KMS-11 (cell line): Measurements from ENCODE around the gene TSPAN3.

Experiments
- H2AFZ ChIP-seq: fragments of 200-600 bp; sonication (generic); 2 replicates; pipeline ENCODE4 v1.6.1; 2016; ENCODE audit warnings: antibody characterized with exemption, mixed run types, low read depth
- H3K27ac ChIP-seq: fragments of 200-600 bp; sonication (generic); 2 replicates; pipeline ENCODE4 v1.6.1; 2016; ENCODE audit warnings: mild to moderate bottlenecking, mixed run types
- H3K27me3 ChIP-seq: fragments of 200-600 bp; sonication (generic); 2 replicates; pipeline ENCODE4 v1.6.1; 2017; ENCODE audit warnings: mild to moderate bottlenecking, low read depth, mixed run types, moderate library complexity; ENCODE audit not compliant: insufficient read depth
- H3K36me3 ChIP-seq: fragments of 200-600 bp; sonication (generic); 2 replicates; pipeline ENCODE4 v1.6.1; 2017; ENCODE audit warnings: mild to moderate bottlenecking, mixed run types; ENCODE audit not compliant: insufficient read depth
- H3K4me1 ChIP-seq: fragments of 200-600 bp; sonication (generic); 2 replicates; pipeline ENCODE4 v1.6.1; 2016; ENCODE audit warnings: mild to moderate bottlenecking, low read depth, mixed run types; ENCODE audit not compliant: poor library complexity, severe bottlenecking
- H3K4me2 ChIP-seq: fragments of 200-600 bp; sonication (generic); 2 replicates; pipeline ENCODE4 v1.7.0; 2016; ENCODE audit warnings: mild to moderate bottlenecking, mixed run types
- H3K4me3 ChIP-seq: fragments of 200-600 bp; sonication (generic); IDR thresholded peaks from 2 replicates; pipeline ENCODE4 v1.6.1; 2017; ENCODE audit warnings: low read depth, low read length, mixed read lengths; ENCODE audit not compliant: insufficient read depth
- H3K79me2 ChIP-seq: fragments of 200-600 bp; sonication (generic); 2 replicates; pipeline ENCODE4 v1.6.1; 2016; ENCODE audit warnings: low read depth, mixed run types; ENCODE audit not compliant: insufficient read depth
- H3K9ac ChIP-seq: fragments of 200-600 bp; sonication (generic); 2 replicates; pipeline ENCODE4 v1.6.1; 2016; ENCODE audit warnings: mild to moderate bottlenecking, mixed run types
- H4K20me1 ChIP-seq: fragments of 200-600 bp; sonication (generic); 2 replicates; pipeline ENCODE4 v1.6.1; 2016; ENCODE audit warnings: mild to moderate bottlenecking, mixed run types; ENCODE audit not compliant: insufficient read depth
- CTCF ChIP-seq: fragments of 200-600 bp; sonication (generic); conservative IDR thresholded peaks from 2 replicates; pipeline ENCODE4 v1.6.1; 2017; ENCODE audit warnings: low read depth, mild to moderate bottlenecking, antibody characterized with exemption, low read length, moderate library complexity, mixed read lengths

Gene TSPAN3

GRCh38 chr15:77107068-77107467 lies 36.2 kb upstream of the TSPAN3 start:
- Histone ChIP-seq H3K4me1 (no peaks in the 10 kb centered on the region), H3K9ac (no peak overlapping the region), H3K4me2 (no peak overlapping the region), H3K4me3 (no peak overlapping the region), H4K20me1 (no peaks in the 10 kb centered on the region), H3K79me2 (no peaks in the 10 kb centered on the region), H2AFZ (no peak overlapping the region), H3K27ac (no peak overlapping the region), H3K27me3 (no peaks in the 10 kb centered on the region), H3K36me3 (no peaks in the 10 kb centered on the region)
- no peak for TF ChIP-seq CTCF

GRCh38 chr15:77104155-77104554 lies 33.2 kb upstream of the TSPAN3 start:
- Histone ChIP-seq H3K4me1 (no peaks in the 10 kb centered on the region), H3K27me3 (no peaks in the 10 kb centered on the region), H3K9ac (no peak overlapping the region), H3K27ac (no peak overlapping the region), H2AFZ (no peak overlapping the region), H3K4me2 (no peak overlapping the region), H3K4me3 (no peak overlapping the region), H4K20me1 (no peaks in the 10 kb centered on the region), H3K79me2 (no peaks in the 10 kb centered on the region), H3K36me3 (no peaks in the 10 kb centered on the region)
- TF ChIP-seq CTCF, result no peak

GRCh38 chr15:77099741-77100463 lies 29.0 kb upstream of the TSPAN3 start:
- Histone ChIP-seq H3K27me3 (no peaks in the 10 kb centered on the region), H3K9ac (no peak overlapping the region), H3K4me2 (no peak overlapping the region), H2AFZ (no peak overlapping the region), H3K27ac (no peak overlapping the region), H3K4me3 (no peak overlapping the region), H3K36me3 (no peaks in the 10 kb centered on the region), H4K20me1 (no peaks in the 10 kb centered on the region), H3K4me1 (no peaks in the 10 kb centered on the region), H3K79me2 (no peaks in the 10 kb centered on the region)
- TF ChIP-seq CTCF, result no peak

GRCh38 chr15:77098572-77098971 lies 27.7 kb upstream of the TSPAN3 start:
- Histone ChIP-seq H2AFZ (no peak overlapping the region), H4K20me1 (no peaks in the 10 kb centered on the region), H3K4me2 (no peak overlapping the region), H3K27me3 (no peaks in the 10 kb centered on the region), H3K9ac (no peak overlapping the region), H3K79me2 (no peaks in the 10 kb centered on the region), H3K36me3 (no peaks in the 10 kb centered on the region), H3K4me1 (no peaks in the 10 kb centered on the region), H3K27ac (no peak overlapping the region), H3K4me3 (no peak overlapping the region)
- TF ChIP-seq CTCF, result no peak
